ENCODE results near the gene CDRT4.

CDRT4 gene

GRCh38 chr17:15488557-15488956, 21.1 kb upstream of the CDRT4 start:
- H3K9me2 ChIP-seq (replicated peaks; ENCODE audit: control insufficient read depth, low read length) = no peaks in the 10 kb centered on the region
- no peaks in the 10 kb centered on the region for H3K79me2 ChIP-seq (ENCODE audit: control insufficient read depth, low read length)
- no peaks in the 10 kb centered on the region for H3K9me3 ChIP-seq (ENCODE audit: control insufficient read depth, insufficient read depth, low read length)
- H3K36me3 ChIP-seq (ENCODE audit: control insufficient read depth, low read length) = no peaks in the 10 kb centered on the region
- no peak overlapping the region for H3K4me2 ChIP-seq (ENCODE audit: low read length)
- no peaks in the 10 kb centered on the region for H4K20me1 ChIP-seq (ENCODE audit: control insufficient read depth, insufficient read depth, low read depth, low read length)
- no peaks in the 10 kb centered on the region for H3K27me3 ChIP-seq (ENCODE audit: control insufficient read depth, low read length)
- H3K4me3 ChIP-seq (ENCODE audit: low read length) = no peak overlapping the region
- H3K27ac ChIP-seq (ENCODE audit: low read depth, low read length) = no peak overlapping the region
- TF ChIP-seq, protein P1, sequence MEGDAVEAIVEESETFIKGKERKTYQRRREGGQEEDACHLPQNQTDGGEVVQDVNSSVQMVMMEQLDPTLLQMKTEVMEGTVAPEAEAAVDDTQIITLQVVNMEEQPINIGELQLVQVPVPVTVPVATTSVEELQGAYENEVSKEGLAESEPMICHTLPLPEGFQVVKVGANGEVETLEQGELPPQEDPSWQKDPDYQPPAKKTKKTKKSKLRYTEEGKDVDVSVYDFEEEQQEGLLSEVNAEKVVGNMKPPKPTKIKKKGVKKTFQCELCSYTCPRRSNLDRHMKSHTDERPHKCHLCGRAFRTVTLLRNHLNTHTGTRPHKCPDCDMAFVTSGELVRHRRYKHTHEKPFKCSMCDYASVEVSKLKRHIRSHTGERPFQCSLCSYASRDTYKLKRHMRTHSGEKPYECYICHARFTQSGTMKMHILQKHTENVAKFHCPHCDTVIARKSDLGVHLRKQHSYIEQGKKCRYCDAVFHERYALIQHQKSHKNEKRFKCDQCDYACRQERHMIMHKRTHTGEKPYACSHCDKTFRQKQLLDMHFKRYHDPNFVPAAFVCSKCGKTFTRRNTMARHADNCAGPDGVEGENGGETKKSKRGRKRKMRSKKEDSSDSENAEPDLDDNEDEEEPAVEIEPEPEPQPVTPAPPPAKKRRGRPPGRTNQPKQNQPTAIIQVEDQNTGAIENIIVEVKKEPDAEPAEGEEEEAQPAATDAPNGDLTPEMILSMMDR (IDR thresholded peaks at IDR 0.05; ENCODE audit: low read depth, low read length, poor library complexity, severe bottlenecking) = no peak
- no peak for TF ChIP-seq EZH2phosphoT487 (IDR thresholded peaks at IDR 0.05; ENCODE audit: borderline replicate concordance, low read length)
- no peaks in the 10 kb centered on the region for H3F3A ChIP-seq (ENCODE audit: control insufficient read depth, insufficient read depth)
- H3K4me1 ChIP-seq (ENCODE audit: control insufficient read depth, low read length) = no peaks in the 10 kb centered on the region

DNA sequence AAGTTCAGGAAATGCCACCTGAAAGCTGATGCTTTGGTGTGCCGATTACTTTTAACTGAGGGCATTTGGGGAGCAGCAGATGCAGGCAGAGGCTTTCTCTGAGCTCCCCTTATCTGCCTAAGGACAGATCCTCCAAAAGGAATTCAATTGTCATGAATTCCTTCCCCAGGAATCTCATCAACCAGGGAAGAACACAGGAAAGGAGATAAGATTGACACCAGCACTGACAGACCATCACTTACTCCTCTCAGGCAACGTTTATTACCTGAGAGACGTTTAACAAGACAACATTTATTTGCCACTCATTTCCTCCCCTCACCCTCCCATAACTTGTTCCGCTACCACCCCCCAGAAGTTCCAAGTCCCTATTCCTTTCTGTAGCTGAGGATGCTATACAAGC, 17.6 kb upstream of the CDRT4 start:
- TF ChIP-seq, protein P1 (IDR thresholded peaks at IDR 0.05; ENCODE audit: low read depth, low read length, poor library complexity, severe bottlenecking) = no peak
- TF ChIP-seq EZH2phosphoT487 (IDR thresholded peaks at IDR 0.05; ENCODE audit: borderline replicate concordance, low read length) = no peak
- Histone ChIP-seq H3K27me3 (ENCODE audit: control insufficient read depth, low read length) (no peaks in the 10 kb centered on the region), H3K4me2 (ENCODE audit: low read length) (no peak overlapping the region), H3K79me2 (ENCODE audit: control insufficient read depth, low read length) (no peaks in the 10 kb centered on the region), H3K9me2 (replicated peaks; ENCODE audit: control insufficient read depth, low read length) (no peaks in the 10 kb centered on the region), H3K4me3 (ENCODE audit: low read length) (no peak overlapping the region), H3K9me3 (ENCODE audit: control insufficient read depth, insufficient read depth, low read length) (no peaks in the 10 kb centered on the region), H3F3A (ENCODE audit: control insufficient read depth, insufficient read depth) (no peaks in the 10 kb centered on the region), H4K20me1 (ENCODE audit: control insufficient read depth, insufficient read depth, low read depth, low read length) (no peaks in the 10 kb centered on the region), H3K36me3 (ENCODE audit: control insufficient read depth, low read length) (no peaks in the 10 kb centered on the region), H3K27ac (ENCODE audit: low read depth, low read length) (no peak overlapping the region), H3K4me1 (ENCODE audit: control insufficient read depth, low read length) (no peaks in the 10 kb centered on the region)

- Histone ChIP-seq H3K36me3 (ENCODE audit: control insufficient read depth, low read length) (no peaks in the 10 kb centered on the region), H4K20me1 (ENCODE audit: control insufficient read depth, insufficient read depth, low read depth, low read length) (no peaks in the 10 kb centered on the region), H3K9me3 (ENCODE audit: control insufficient read depth, insufficient read depth, low read length) (no peaks in the 10 kb centered on the region), H3F3A (ENCODE audit: control insufficient read depth, insufficient read depth) (no peaks in the 10 kb centered on the region), H3K4me3 (ENCODE audit: low read length) (no peak overlapping the region), H3K27ac (ENCODE audit: low read depth, low read length) (no peak overlapping the region), H3K27me3 (ENCODE audit: control insufficient read depth, low read length) (no peaks in the 10 kb centered on the region), H3K4me2 (ENCODE audit: low read length) (no peak overlapping the region), H3K9me2 (replicated peaks; ENCODE audit: control insufficient read depth, low read length) (no peaks in the 10 kb centered on the region), H3K4me1 (ENCODE audit: control insufficient read depth, low read length) (no peaks in the 10 kb centered on the region), H3K79me2 (ENCODE audit: control insufficient read depth, low read length) (no peaks in the 10 kb centered on the region)
- TF ChIP-seq EZH2phosphoT487 (IDR thresholded peaks at IDR 0.05; ENCODE audit: borderline replicate concordance, low read length) = no peak
- TF ChIP-seq, protein P1 (IDR thresholded peaks at IDR 0.05; ENCODE audit: low read depth, low read length, poor library complexity, severe bottlenecking) = no peak
Measured at GRCh38 chr17:15483431-15483830, 16.0 kb upstream of the CDRT4 start.

DNA sequence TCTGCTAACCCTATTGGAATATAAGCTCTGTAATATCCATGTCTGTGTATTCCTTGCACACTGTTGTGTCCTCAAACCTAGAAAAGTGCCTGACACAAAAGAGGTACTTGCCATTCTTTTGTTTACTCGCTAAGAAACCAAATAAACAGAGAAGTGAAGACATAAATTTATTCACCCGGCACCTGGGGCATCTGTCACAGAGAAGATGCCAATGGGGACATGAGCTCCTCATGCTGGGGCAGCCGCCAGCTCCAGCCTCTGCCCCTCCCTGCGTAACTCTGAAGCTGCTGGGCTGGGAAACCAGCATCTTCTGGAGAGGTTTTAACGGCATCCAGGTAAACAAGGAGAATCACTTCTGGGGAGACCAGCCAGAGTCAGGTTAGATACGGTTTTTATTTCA, 15.1 kb upstream of the CDRT4 start:
- H3K9me2 ChIP-seq (replicated peaks; ENCODE audit: control insufficient read depth, low read length) = no peaks in the 10 kb centered on the region
- H3K36me3 ChIP-seq (ENCODE audit: control insufficient read depth, low read length) = no peaks in the 10 kb centered on the region
- no peaks in the 10 kb centered on the region for H3K9me3 ChIP-seq (ENCODE audit: control insufficient read depth, insufficient read depth, low read length)
- H3K27me3 ChIP-seq (ENCODE audit: control insufficient read depth, low read length) = no peaks in the 10 kb centered on the region
- no peaks in the 10 kb centered on the region for H3K4me1 ChIP-seq (ENCODE audit: control insufficient read depth, low read length)
- no peak overlapping the region for H3K4me3 ChIP-seq (ENCODE audit: low read length)
- H3K4me2 ChIP-seq (ENCODE audit: low read length) = no peak overlapping the region
- H3K27ac ChIP-seq (ENCODE audit: low read depth, low read length) = no peak overlapping the region
- TF ChIP-seq EZH2phosphoT487 (IDR thresholded peaks at IDR 0.05; ENCODE audit: borderline replicate concordance, low read length) = no peak
- TF ChIP-seq, protein P1 (IDR thresholded peaks at IDR 0.05; ENCODE audit: low read depth, low read length, poor library complexity, severe bottlenecking) = no peak
- no peaks in the 10 kb centered on the region for H4K20me1 ChIP-seq (ENCODE audit: control insufficient read depth, insufficient read depth, low read depth, low read length)
- no peaks in the 10 kb centered on the region for H3F3A ChIP-seq (ENCODE audit: control insufficient read depth, insufficient read depth)
- H3K79me2 ChIP-seq (ENCODE audit: control insufficient read depth, low read length) = no peaks in the 10 kb centered on the region
